CD14-positive monocyte (primary cell): Measurements from ENCODE around the gene PPIF. TPM values are rescaled to one million over a fixed set of nuclear protein-coding genes. Genes with fewer than 3 reads are reported as not detected.

Source experiments
- DNase-seq, 3 donors: peaks; one replicate each; pipeline ENCODE4 v3.0.0-alpha.2; 2011 to 2022
- H2AFZ ChIP-seq: 2 replicates; pipeline ENCODE4 v1.6.0; 2012; ENCODE audit warnings: mild to moderate bottlenecking, low read depth, low read length, inconsistent platforms; ENCODE audit not compliant: insufficient read depth, poor library complexity, severe bottlenecking
- H3K27ac ChIP-seq, 2 donors: 1 replicate in 1 of 2; 2 replicates in 1 of 2; pipeline ENCODE4 v1.5.1; 2012 to 2013; ENCODE audit warnings: low read length in 2 of 2, control low read depth in 1 of 2, inconsistent platforms in 1 of 2, low read depth in 1 of 2, mild to moderate bottlenecking in 1 of 2
- H3K27me3 ChIP-seq, 2 donors: one replicate each; pipeline versions ENCODE4 v1.6.0 to v1.6.1; 2011 to 2013; ENCODE audit warnings: low read length in 2 of 2; ENCODE audit not compliant: control insufficient read depth in 2 of 2, insufficient read depth in 2 of 2
- H3K36me3 ChIP-seq, 2 donors: replicated peaks in 1 of 2; 1 replicate in 1 of 2; 2 replicates in 1 of 2; pipeline versions ENCODE4 v1.5.1 to v1.6.1; 2012 to 2013; ENCODE audit warnings: low read length in 2 of 2, control low read depth in 1 of 2, inconsistent platforms in 1 of 2, mild to moderate bottlenecking in 1 of 2; ENCODE audit not compliant: insufficient read depth in 2 of 2, control insufficient read depth in 1 of 2
- H3K4me1 ChIP-seq, 2 donors: 1 replicate in 1 of 2; 2 replicates in 1 of 2; pipeline versions ENCODE4 v1.5.1 to v1.6.1; 2012 to 2013; ENCODE audit warnings: low read length in 2 of 2, control low read depth in 1 of 2, inconsistent platforms in 1 of 2, mild to moderate bottlenecking in 1 of 2, moderate library complexity in 1 of 2; ENCODE audit not compliant: insufficient read depth in 2 of 2, control insufficient read depth in 1 of 2
- H3K4me2 ChIP-seq: replicated peaks from 2 replicates; pipeline ENCODE3; 2012; ENCODE audit warnings: low read length, moderate library complexity, mild to moderate bottlenecking; ENCODE audit not compliant: poor library complexity, severe bottlenecking; ENCODE audit errors: extremely low read depth
- H3K4me3 ChIP-seq, 3 experiments: fragments of 200-600 bp in 1 of 3; sonication (generic) in 1 of 3; replicated peaks in 1 of 3; 1 replicate in 2 of 3; 2 replicates in 1 of 3; pipeline ENCODE4 v1.5.1; 2011 to 2013; ENCODE audit warnings: low read length in 3 of 3, mild to moderate bottlenecking in 3 of 3, control low read depth in 2 of 3, low read depth in 2 of 3, inconsistent platforms in 1 of 3, moderate library complexity in 1 of 3
- H3K79me2 ChIP-seq: 2 replicates; pipeline ENCODE4 v1.6.0; 2012; ENCODE audit warnings: mild to moderate bottlenecking, control low read depth, inconsistent platforms, low read length, moderate library complexity; ENCODE audit not compliant: insufficient read depth
- H3K9ac ChIP-seq: 2 replicates; pipeline ENCODE4 v1.6.0; 2017; ENCODE audit warnings: low read length, mild to moderate bottlenecking; ENCODE audit not compliant: insufficient read depth, poor library complexity, severe bottlenecking
- H3K9me3 ChIP-seq, 2 donors: replicated peaks in 1 of 2; 1 replicate in 1 of 2; 2 replicates in 1 of 2; pipeline versions ENCODE4 v1.5.1 to v1.6.1; 2012 to 2013; ENCODE audit warnings: low read length in 2 of 2, control low read depth in 1 of 2; ENCODE audit not compliant: control insufficient read depth in 1 of 2, insufficient read depth in 1 of 2
- H4K20me1 ChIP-seq: 2 replicates; pipeline ENCODE4 v1.6.0; 2012; ENCODE audit warnings: mild to moderate bottlenecking, low read length, control low read depth, moderate library complexity; ENCODE audit not compliant: insufficient read depth
- H3K27ac Mint-ChIP-seq, 7 donors: one replicate each; pipeline ENCODE4 v1.8.0; 2020; ENCODE audit warnings: mild to moderate bottlenecking in 7 of 7, mixed read lengths in 7 of 7, moderate library complexity in 6 of 7, inconsistent platforms in 2 of 7
- H3K27me3 Mint-ChIP-seq, 3 donors: one replicate each; pipeline ENCODE4 v1.8.0; 2021 to 2022; ENCODE audit warnings: low read depth in 3 of 3, mild to moderate bottlenecking in 3 of 3, mixed read lengths in 3 of 3, moderate library complexity in 3 of 3, inconsistent platforms in 1 of 3
- H3K36me3 Mint-ChIP-seq, 2 donors: one replicate each; pipeline ENCODE4 v1.8.0; 2020; ENCODE audit warnings: mixed read lengths in 2 of 2, inconsistent platforms in 1 of 2, mild to moderate bottlenecking in 1 of 2
- H3K4me1 Mint-ChIP-seq: one replicate; pipeline ENCODE4 v1.8.0; 2020; ENCODE audit warnings: mild to moderate bottlenecking, mixed read lengths
- H3K4me3 Mint-ChIP-seq, 2 donors: one replicate each; pipeline ENCODE4 v1.8.0; 2020; ENCODE audit warnings: mild to moderate bottlenecking in 2 of 2, mixed read lengths in 2 of 2, moderate library complexity in 1 of 2
- H3K9me3 Mint-ChIP-seq, 7 donors: one replicate each; pipeline ENCODE4 v1.8.0; 2020 to 2022; ENCODE audit warnings: mixed read lengths in 7 of 7, mild to moderate bottlenecking in 6 of 7, moderate library complexity in 6 of 7, inconsistent platforms in 2 of 7
- WGBS: methylation state at CpG from one replicate; pipeline ENCODE4 v1.1.5; 2013; ENCODE audit warnings: missing lambda C conversion rate; ENCODE audit not compliant: insufficient coverage; 5-methylcytosine and 5-hydroxymethylcytosine counted together
- intact Hi-C, 2 donors: fragments of 100-400 bp; cut with micrococcal nuclease; formaldehyde crosslinking; loops; one replicate each; pipeline versions ENCODE4 v1.15.0 to v1.15.1; 2023
- polyA plus RNA-seq, 3 donors: library from polyadenylated mRNA; depleted of rRNA in 1 of 3; unstranded in 2 of 3; stranded (reverse) in 1 of 3; fragments of 300-500 nt in 2 of 3; fragments of >200 nt in 1 of 3; fragmentation: Illumina TruSeq in 2 of 3; gene quantifications; 1 replicate in 2 of 3; 2 replicates in 1 of 3; pipeline ENCODE4 v1.2.3, GENCODE V29; 2012 to 2021
- TF ChIP-seq, protein P1 (sequence below): fragments of 200-600 bp; IDR thresholded peaks from one replicate; pipeline ENCODE4 v1.8.0; 2022; ENCODE audit warnings: antibody characterized with exemption, mild to moderate bottlenecking

The PPIF gene
- polyA plus RNA-seq, 3 donors = 36.6 to 1,064 (median 52.3) TPM

DNA sequence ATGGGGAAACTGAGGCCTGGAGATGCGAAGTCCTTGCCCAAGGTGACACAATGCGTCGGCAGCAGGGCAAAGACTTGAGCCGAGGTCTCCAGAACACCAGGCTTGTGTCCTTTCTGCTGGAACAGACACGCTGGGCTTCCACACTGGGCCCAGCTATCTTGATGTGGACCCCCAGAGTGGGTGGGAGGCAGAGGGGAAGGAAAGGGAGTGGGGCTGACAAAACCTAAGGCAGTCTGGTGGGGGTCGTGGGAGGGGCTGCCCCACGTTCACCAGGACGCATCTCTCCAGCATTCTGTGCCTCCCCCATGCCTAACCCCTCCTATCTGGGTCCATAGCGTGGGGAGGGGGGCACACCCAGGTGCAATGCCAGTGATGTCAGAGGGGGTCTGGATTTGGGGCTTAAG lies 38.1 kb downstream of the PPIF start:
- Mint-ChIP-seq H3K27me3 (peaks cover 1 to 5% (median 2%) of the 10 kb centered on the region in 3 donors), H3K27ac (no peak overlapping the region), H3K9me3 (no peaks in the 10 kb centered on the region), H3K4me3 (no peak overlapping the region), H3K4me1 (peaks cover under 1% of the 10 kb centered on the region), H3K36me3 (peaks cover 51 to 55% of the 10 kb centered on the region in 2 donors)
- Histone ChIP-seq H3K27me3 (no peaks in the 10 kb centered on the region), H3K27ac (no peak overlapping the region), H4K20me1 (no peaks in the 10 kb centered on the region), H3K36me3 (peaks cover 5 to 42% of the 10 kb centered on the region in 2 donors), H3K79me2 (no peaks in the 10 kb centered on the region), H3K9ac (no peak overlapping the region), H3K4me2 (no peak overlapping the region), H3K4me3 (no peak overlapping the region), H2AFZ (no peak overlapping the region), H3K4me1 (peaks cover under 1 to 6% of the 10 kb centered on the region in 2 donors), H3K9me3 (no peaks in the 10 kb centered on the region)
- 96% methylated on average over 5 of the region's 9 CpGs for WGBS
- DNase-seq = no peak
- intact Hi-C loops = no loop called here
- TF ChIP-seq, protein P1, sequence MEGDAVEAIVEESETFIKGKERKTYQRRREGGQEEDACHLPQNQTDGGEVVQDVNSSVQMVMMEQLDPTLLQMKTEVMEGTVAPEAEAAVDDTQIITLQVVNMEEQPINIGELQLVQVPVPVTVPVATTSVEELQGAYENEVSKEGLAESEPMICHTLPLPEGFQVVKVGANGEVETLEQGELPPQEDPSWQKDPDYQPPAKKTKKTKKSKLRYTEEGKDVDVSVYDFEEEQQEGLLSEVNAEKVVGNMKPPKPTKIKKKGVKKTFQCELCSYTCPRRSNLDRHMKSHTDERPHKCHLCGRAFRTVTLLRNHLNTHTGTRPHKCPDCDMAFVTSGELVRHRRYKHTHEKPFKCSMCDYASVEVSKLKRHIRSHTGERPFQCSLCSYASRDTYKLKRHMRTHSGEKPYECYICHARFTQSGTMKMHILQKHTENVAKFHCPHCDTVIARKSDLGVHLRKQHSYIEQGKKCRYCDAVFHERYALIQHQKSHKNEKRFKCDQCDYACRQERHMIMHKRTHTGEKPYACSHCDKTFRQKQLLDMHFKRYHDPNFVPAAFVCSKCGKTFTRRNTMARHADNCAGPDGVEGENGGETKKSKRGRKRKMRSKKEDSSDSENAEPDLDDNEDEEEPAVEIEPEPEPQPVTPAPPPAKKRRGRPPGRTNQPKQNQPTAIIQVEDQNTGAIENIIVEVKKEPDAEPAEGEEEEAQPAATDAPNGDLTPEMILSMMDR = no peak

DNA sequence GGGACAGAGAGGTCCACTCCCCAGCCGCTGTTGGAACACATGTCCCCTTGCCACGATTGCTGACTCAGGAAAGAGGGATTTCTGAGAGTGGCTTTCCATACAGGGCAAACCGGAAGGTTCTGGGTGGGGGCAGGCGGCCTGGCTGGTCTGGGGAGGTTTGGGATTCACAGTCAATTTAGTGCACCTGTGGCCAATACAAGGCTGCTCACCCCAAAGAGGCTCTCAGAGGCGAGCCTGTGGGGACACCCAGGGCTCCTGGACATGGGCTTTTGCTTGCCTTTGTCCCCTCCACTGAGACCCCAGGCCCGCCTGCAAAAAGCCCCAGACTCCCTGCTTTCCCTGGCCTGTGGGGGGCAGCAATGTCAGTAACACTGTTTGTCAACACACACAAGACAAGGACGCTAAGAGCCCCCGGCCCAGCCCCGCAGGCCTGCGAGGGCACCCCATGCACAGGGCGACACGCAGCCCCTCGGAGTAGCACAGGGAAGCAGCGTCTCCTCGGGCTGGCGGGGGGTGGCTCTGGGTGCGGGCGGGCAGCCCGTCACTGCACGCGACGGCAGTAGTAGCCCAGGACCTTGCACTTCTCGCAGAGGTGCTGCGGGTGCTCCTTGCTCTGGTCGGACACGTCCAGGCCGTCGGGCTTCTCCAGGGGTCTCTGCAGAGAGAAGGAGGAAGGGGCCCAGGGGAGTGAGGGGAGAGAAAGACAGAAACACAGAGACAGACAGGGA lies 38.7 kb downstream of the PPIF start:
- no peak overlapping the region for H3K4me2 ChIP-seq
- H3K4me3 Mint-ChIP-seq = no peak overlapping the region
- H3K36me3 ChIP-seq = peaks cover 5 to 44% of the 10 kb centered on the region in 2 donors
- H3K79me2 ChIP-seq = no peaks in the 10 kb centered on the region
- no peaks in the 10 kb centered on the region for H3K9me3 Mint-ChIP-seq
- H3K4me3 ChIP-seq = no peak overlapping the region
- intact Hi-C loops = no loop called here
- H3K9ac ChIP-seq = no peak overlapping the region
- H4K20me1 ChIP-seq = no peaks in the 10 kb centered on the region
- DNase-seq = no peak
- no peaks in the 10 kb centered on the region for H3K9me3 ChIP-seq
- H3K36me3 Mint-ChIP-seq = peaks cover 53 to 56% of the 10 kb centered on the region in 2 donors
- no peak overlapping the region for H3K27ac Mint-ChIP-seq
- no peak overlapping the region for H2AFZ ChIP-seq
- peaks cover 6% of the 10 kb centered on the region for H3K4me1 Mint-ChIP-seq
- H3K27me3 ChIP-seq = no peaks in the 10 kb centered on the region
- TF ChIP-seq, protein P1 = no peak
- no peak overlapping the region for H3K27ac ChIP-seq
- 94% methylated on average over 24 of the region's 28 CpGs for WGBS
- peaks cover 6 to 12% of the 10 kb centered on the region in 2 donors for H3K4me1 ChIP-seq
- H3K27me3 Mint-ChIP-seq = peaks cover 1 to 5% (median 2%) of the 10 kb centered on the region in 3 donors
